GM10248 (cell line): ENCODE measurements around the gene EMX2.
A peak's percentile ranks its signal among the peaks of the same experiment; 100 is the strongest.

Source experiments
- CTCF ChIA-PET: fragments of 300-600 bp; sonication (Branson Sonifier 250); formaldehyde crosslinking; extraction: SDS; loops from one replicate; lab custom pipeline; 2021; ENCODE audit warnings: antibody characterized with exemption; lab: Yijun Ruan, JAX
- POLR2A ChIA-PET: fragments of 350-650 bp; sonication (Branson Sonifier 250); formaldehyde crosslinking; extraction: SDS; loops from one replicate; lab custom pipeline; 2020; ENCODE audit warnings: antibody characterized with exemption; lab: Yijun Ruan, JAX
- DNase-seq: peaks from one replicate; pipeline ENCODE4 v3.0.0; 2012; ENCODE audit errors: extremely low spot score
- CTCF ChIP-seq: IDR thresholded peaks from 2 replicates; pipeline ENCODE4 v1.5.1; 2012; ENCODE audit warnings: mild to moderate bottlenecking, low read depth; ENCODE audit errors: extremely low read depth, missing control alignments, control extremely low read depth

EMX2 gene

GRCh38 chr10:117542706-117543224, at the start of gene EMX2:
TSS of gene EMX2 (plus strand) at chr10:117542746. CDS start at chr10:117543268, 522 bp downstream.
- DNase-seq: no peak
- CTCF ChIA-PET: no interaction called here
- TF ChIP-seq CTCF: no peak
- POLR2A ChIA-PET: no interaction called here

DNA sequence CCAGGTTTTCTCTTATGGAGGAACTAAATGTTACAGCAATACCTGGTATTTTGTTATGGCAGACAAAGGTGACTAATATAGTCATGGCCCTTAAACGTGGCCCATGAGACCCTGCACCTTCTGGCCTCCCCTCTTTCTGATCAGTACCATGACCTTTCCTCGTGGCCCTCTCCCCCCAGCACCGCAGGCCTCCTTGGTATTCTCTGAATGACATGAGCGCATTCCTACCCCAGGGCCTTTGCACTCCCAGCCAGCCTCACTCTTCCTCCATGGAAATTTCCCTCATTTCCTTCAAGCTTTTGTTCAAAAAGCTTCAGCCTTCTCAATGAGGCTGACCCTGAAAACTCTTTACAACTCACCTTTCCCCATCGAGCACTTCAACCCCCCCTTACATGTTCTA, 46.5 kb upstream of the EMX2 start:
- CTCF ChIA-PET: interaction anchor here (0.9 to 6.3 kb wide), 40 partner anchors 9 to 1048 kb away, joined by 3 to 88 read pairs (median 4); no protein-coding TSS in a partner anchor
- DNase-seq: no peak
- no peak for TF ChIP-seq CTCF
- POLR2A ChIA-PET: no interaction called here

GRCh38 chr10:117496616-117497028, 45.9 kb upstream of the EMX2 start:
- peak; percentile 98 for TF ChIP-seq CTCF
- CTCF ChIA-PET: interaction anchor here (0.6 to 6.3 kb wide), 56 partner anchors 9 to 1047 kb away, joined by 3 to 88 read pairs (median 4); no protein-coding TSS in a partner anchor
- peak; percentile 76 for DNase-seq
- POLR2A ChIA-PET: no interaction called here

GRCh38 chr10:117497736-117498135, 44.8 kb upstream of the EMX2 start:
- CTCF ChIA-PET: interaction anchor here (1.0 to 6.3 kb wide), 17 partner anchors 8 to 1045 kb away, joined by 3 to 88 read pairs (median 12); no protein-coding TSS in a partner anchor
- TF ChIP-seq CTCF: no peak
- DNase-seq: no peak
- POLR2A ChIA-PET: no interaction called here

GRCh38 chr10:117499248-117500105, 43.1 kb upstream of the EMX2 start:
- CTCF ChIA-PET: interaction anchor here (1.1 to 6.3 kb wide), 4 partner anchors 9 to 763 kb away, joined by 3 to 88 read pairs (median 30); no protein-coding TSS in a partner anchor
- POLR2A ChIA-PET: no interaction called here
- no peak for TF ChIP-seq CTCF
- DNase-seq: no peak

- ChIA-PET CTCF (interaction anchor here (1.1 kb wide), 1 partner anchor 10 kb away, joined by 3 read pairs; no protein-coding TSS in a partner anchor), POLR2A (no interaction called here)
- no peak for DNase-seq
- no peak for TF ChIP-seq CTCF
These were observed 42.1 kb upstream of the EMX2 start for GRCh38 chr10:117500456-117500855.
